ENCODE measurements around the gene N4BP2L1. TPM values are rescaled to one million over a fixed set of nuclear protein-coding genes. Genes with fewer than 3 reads are reported as not detected.

Gene N4BP2L1
- total RNA-seq, 2 experiments from 2014 or later, result 26.2 to 32.2 TPM

DNA sequence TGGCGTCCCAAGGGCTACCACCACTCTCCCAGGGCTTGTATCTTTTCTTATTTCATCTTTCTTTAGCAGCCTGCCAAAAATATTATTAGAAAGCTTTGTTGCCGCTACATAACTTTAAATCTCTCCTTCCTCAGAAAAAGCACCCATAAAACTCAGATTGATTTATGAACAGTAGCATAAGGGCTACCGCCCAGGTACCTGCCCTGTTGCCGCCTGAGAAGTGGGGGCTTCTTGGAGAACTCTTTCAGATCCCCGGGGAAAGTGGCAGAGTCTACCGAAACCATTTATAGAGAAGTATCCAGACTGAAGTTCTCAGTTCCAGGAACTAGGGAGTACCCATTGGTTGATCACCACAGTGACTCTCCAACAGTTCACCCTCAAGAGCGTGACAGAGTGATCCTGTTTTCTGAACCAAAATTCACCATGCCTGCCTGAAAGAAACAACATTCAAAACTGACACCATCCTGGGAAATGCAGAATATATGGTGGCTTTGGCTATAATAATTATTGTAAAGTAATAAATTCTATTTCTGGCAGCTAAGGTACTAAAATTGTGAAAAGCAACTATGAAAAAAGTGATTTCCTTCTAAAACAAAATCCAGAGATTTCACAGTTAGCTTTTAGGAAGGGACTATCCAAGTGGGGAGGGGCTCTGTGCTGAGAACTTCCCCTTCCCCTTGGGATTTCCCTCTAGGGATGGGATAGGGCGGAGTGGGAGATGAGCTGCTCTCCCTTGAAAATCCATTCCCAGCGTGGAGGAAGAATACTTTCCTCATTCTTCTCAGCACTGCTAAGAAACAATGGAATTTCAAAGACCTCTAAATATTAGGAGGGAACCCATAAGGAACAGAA lies 877 bp upstream of the N4BP2L1 start:
- ChIA-PET POLR2A (interaction anchor here (1.4 to 3.9 kb wide), 4 partner anchors 11 to 117 kb away, joined by 3 to 38 read pairs (median 8); partner anchors contain the start of genes BRCA2 and ZAR1L), CTCF (interaction anchor here (0.7 to 2.0 kb wide), 9 partner anchors 10 to 518 kb away, joined by 3 to 6 read pairs (median 3); no protein-coding TSS in a partner anchor)
- Mint-ChIP-seq H3K4me3 (peak overlapping the region; percentile 86), H3K27me3 (no peaks in the 10 kb centered on the region), H3K27ac (peak overlapping the region; percentile 98), H3K36me3 (ENCODE audit: low read depth) (peaks cover 24% of the 10 kb centered on the region), H3K4me1 (ENCODE audit: low read depth) (peaks cover 28% of the 10 kb centered on the region), H3K9me3 (no peaks in the 10 kb centered on the region)
- TF ChIP-seq, protein P1, sequence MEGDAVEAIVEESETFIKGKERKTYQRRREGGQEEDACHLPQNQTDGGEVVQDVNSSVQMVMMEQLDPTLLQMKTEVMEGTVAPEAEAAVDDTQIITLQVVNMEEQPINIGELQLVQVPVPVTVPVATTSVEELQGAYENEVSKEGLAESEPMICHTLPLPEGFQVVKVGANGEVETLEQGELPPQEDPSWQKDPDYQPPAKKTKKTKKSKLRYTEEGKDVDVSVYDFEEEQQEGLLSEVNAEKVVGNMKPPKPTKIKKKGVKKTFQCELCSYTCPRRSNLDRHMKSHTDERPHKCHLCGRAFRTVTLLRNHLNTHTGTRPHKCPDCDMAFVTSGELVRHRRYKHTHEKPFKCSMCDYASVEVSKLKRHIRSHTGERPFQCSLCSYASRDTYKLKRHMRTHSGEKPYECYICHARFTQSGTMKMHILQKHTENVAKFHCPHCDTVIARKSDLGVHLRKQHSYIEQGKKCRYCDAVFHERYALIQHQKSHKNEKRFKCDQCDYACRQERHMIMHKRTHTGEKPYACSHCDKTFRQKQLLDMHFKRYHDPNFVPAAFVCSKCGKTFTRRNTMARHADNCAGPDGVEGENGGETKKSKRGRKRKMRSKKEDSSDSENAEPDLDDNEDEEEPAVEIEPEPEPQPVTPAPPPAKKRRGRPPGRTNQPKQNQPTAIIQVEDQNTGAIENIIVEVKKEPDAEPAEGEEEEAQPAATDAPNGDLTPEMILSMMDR (IDR thresholded peaks at IDR 0.05), result no peak
- intact Hi-C loops (cut with micrococcal nuclease), result loop anchor here (5.0 kb wide), 2 partner anchors 108 to 112 kb away; partner anchors contain the start of genes BRCA2, N4BP2L2 and ZAR1L
- no peak for DNase-seq
- ATAC-seq, result no peak

DNA sequence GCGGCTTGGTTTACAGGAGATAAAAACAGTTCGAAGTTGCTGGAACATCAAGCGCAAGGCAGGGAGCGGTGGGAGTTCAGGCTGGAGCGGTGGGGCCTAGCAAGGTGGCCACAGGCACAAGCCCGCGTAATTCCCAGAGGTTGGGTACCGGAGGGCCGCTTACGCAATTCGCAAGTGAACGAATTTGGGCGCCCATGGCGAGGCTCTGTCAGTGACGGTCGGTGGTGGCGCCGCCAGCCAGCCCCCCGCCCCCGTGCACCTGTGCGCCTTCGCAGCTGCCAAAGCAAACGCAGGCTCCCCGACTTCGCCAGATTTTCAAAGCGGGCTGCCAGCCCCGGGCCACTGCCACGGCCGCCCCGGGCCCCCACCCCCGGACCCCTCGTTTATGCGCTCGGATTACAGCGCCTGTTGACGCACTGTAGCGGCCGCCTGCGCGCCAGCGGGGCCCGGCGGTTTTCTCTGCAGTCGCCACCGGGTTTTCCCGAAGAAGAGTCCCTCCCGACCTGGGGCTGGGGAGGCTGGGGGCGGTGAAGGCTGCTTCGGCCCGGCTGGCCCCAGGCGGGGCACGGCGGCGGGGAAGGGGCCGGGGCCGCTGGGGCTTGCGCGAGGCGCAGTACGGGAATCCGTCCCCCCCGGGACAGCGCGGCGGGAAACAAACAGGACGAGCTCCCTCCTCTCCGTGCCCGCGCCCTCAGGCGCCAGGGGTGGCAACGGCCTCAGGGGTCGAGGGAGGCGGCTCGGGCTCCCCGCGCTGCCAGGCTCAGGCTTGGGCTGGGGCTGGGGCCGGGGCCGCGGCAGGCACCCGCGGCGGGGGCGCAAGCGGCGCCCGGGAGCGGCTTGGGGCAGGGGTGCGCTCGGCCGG lies 709 bp downstream of the N4BP2L1 start:
- Mint-ChIP-seq H3K9me3 (no peaks in the 10 kb centered on the region), H3K36me3 (ENCODE audit: low read depth) (peaks cover 29% of the 10 kb centered on the region), H3K4me1 (ENCODE audit: low read depth) (peaks cover 38% of the 10 kb centered on the region), H3K4me3 (peak overlapping the region; percentile 91), H3K27me3 (no peaks in the 10 kb centered on the region), H3K27ac (peak overlapping the region; percentile 96)
- DNase-seq, result peak; percentile 80
- ChIA-PET CTCF (interaction anchor here (0.7 to 2.0 kb wide), 3 partner anchors 12 to 517 kb away, joined by 3 to 4 read pairs (median 3); no protein-coding TSS in a partner anchor), POLR2A (interaction anchor here (0.6 to 3.9 kb wide), 13 partner anchors 12 to 1282 kb away, joined by 3 to 38 read pairs (median 4); partner anchors contain the start of genes BRCA2 and ZAR1L)
- TF ChIP-seq, protein P1 (IDR thresholded peaks at IDR 0.05), result no peak
- intact Hi-C loops (cut with micrococcal nuclease), result loop anchor here (5.0 kb wide), 2 partner anchors 110 kb away; partner anchors contain the start of genes BRCA2, N4BP2L2 and ZAR1L
- peak; percentile 13 for ATAC-seq

DNA sequence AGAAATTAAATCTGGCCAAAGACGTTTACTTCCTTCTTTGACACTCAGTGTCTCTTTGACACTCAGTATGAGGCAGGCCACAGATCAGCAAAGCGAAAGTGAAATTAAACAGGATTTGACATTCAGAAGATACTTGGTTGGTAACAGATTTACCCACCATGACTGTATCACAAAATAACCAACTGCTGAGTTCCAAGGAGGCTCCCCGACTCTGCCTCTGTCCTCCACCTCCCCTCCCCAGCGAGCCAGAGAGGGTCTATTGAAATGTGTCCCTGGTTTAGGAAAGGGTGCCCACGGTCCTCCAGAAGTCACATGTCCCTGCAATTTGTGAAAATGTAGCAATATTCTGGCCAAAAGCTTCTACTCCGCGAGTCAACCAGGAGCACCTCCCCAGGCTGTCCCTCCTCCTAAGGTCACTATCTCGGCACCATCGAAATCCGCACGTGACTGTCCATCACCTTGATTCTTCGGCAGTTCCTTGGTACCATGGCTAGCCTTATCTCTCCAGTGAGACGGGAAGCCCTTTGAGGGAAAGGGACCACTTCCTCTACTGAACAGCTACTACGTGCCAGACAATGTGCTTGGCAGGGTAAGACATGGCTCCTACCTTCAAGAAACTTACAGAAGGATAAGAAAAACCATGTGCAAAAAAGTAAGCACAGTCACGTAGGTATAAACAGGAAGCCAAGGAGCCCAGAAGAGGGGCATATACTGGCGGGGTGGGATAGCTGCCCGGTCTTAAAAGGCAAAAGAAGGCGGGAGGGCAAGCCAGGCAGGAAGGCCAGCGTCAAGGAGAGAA lies 1.5 kb downstream of the N4BP2L1 start:
- ChIA-PET CTCF (interaction anchor here (0.7 to 1.8 kb wide), 2 partner anchors 11 to 110 kb away, joined by 3 to 5 read pairs; no protein-coding TSS in a partner anchor), POLR2A (interaction anchor here (0.8 to 3.9 kb wide), 9 partner anchors 11 to 111 kb away, joined by 3 to 38 read pairs (median 4); partner anchors contain the start of genes BRCA2 and ZAR1L)
- ATAC-seq (peak; percentile 55), DNase-seq (peak; percentile 56)
- intact Hi-C loops (cut with micrococcal nuclease), result loop anchor here (5.0 kb wide), 2 partner anchors 109 to 111 kb away; partner anchors contain the start of genes BRCA2, N4BP2L2 and ZAR1L
- peak overlapping the region; percentile 91 for H3K4me3 Mint-ChIP-seq
- no peaks in the 10 kb centered on the region for H3K27me3 Mint-ChIP-seq
- TF ChIP-seq, protein P1 (IDR thresholded peaks at IDR 0.05), result no peak
- H3K9me3 Mint-ChIP-seq, result no peaks in the 10 kb centered on the region
- peak overlapping the region; percentile 96 for H3K27ac Mint-ChIP-seq
- H3K4me1 Mint-ChIP-seq (ENCODE audit: low read depth), result peaks cover 38% of the 10 kb centered on the region
- peaks cover 37% of the 10 kb centered on the region for H3K36me3 Mint-ChIP-seq (ENCODE audit: low read depth)

DNA sequence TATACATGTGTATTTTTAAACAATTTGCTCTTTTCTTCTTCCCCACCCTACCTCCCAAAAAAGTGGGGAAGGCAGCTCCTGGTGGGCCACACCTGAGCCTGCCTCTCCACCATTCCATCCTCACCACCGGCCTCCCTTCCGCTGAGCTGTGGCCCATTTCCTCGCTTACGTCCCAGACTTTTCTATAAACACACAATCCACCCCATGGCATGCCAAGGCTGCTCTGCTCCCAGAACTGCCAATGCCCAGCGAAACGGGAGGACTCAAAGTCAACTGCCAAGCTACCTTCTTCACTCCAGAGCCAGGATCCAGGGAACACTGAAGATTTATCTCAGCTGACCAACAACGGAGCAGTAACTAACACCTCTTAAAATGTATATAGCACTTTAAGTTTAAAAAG lies 2.8 kb downstream of the N4BP2L1 start:
- Mint-ChIP-seq H3K4me3 (peak overlapping the region; percentile 91), H3K36me3 (ENCODE audit: low read depth) (peaks cover 45% of the 10 kb centered on the region), H3K27ac (peak overlapping the region; percentile 51), H3K27me3 (no peaks in the 10 kb centered on the region), H3K4me1 (ENCODE audit: low read depth) (peaks cover 37% of the 10 kb centered on the region), H3K9me3 (peaks cover 3% of the 10 kb centered on the region)
- POLR2A ChIA-PET, result interaction anchor here (1.3 kb wide), 1 partner anchor 28 kb away, joined by 4 read pairs; no protein-coding TSS in a partner anchor
- TF ChIP-seq, protein P1 (IDR thresholded peaks at IDR 0.05), result no peak
- no peak for ATAC-seq
- intact Hi-C loops (cut with micrococcal nuclease), result loop anchor here (5.0 kb wide), 2 partner anchors 108 to 112 kb away; partner anchors contain the start of genes BRCA2, N4BP2L2 and ZAR1L
- no peak for DNase-seq
- CTCF ChIA-PET, result interaction anchor here (1.8 to 2.7 kb wide), 2 partner anchors 10 to 109 kb away, joined by 5 to 15 read pairs; no protein-coding TSS in a partner anchor
